SK-N-SH (cell line): ENCODE results near the gene PF4V1. TPM values are rescaled to one million over a fixed set of nuclear protein-coding genes. Genes with fewer than 3 reads are reported as not detected.

Source experiments
- CTCF ChIA-PET: fragments of 300-600, 350-600 bp; formaldehyde crosslinking; extraction: SDS; loops from one replicate; lab custom pipeline; 2021; lab: Yijun Ruan, JAX
- POLR2A ChIA-PET: fragments of 350-600 bp; sonication (Branson Sonifier 250); formaldehyde crosslinking; extraction: SDS; loops from one replicate; lab custom pipeline; 2020; ENCODE audit warnings: antibody characterized with exemption, inconsistent platforms; lab: Yijun Ruan, JAX
- DNase-seq: peaks from one replicate; pipeline ENCODE4 v3.0.0; 2012
- H2AFZ ChIP-seq: fragments of 200-600 bp; sonication (generic); 2 replicates; pipeline ENCODE4 v1.8.1; 2016; ENCODE audit warnings: antibody characterized with exemption, mild to moderate bottlenecking, low read depth
- H3F3A ChIP-seq: fragments of 200-600 bp; sonication (generic); replicated peaks from 2 replicates; pipeline ENCODE3; 2016; ENCODE audit warnings: antibody characterized with exemption, mild to moderate bottlenecking; ENCODE audit not compliant: insufficient read depth
- H3K27ac ChIP-seq, 2 experiments: fragments of 200-500 bp in 1 of 2; fragments of 200-600 bp in 1 of 2; sonication (Bioruptor generic) in 1 of 2; sonication (generic), shearing (Covaris generic) in 1 of 2; 2 replicates each; pipeline versions ENCODE4 v1.5.1 to v1.6.1; 2014 to 2016; ENCODE audit warnings: low read depth in 2 of 2, inconsistent platforms in 1 of 2, low read length in 1 of 2, mild to moderate bottlenecking in 1 of 2, mixed read lengths in 1 of 2
- H3K27me3 ChIP-seq: fragments of 200-600 bp; sonication (generic), shearing (Covaris generic); 2 replicates; pipeline ENCODE4 v1.6.1; 2016; ENCODE audit warnings: mixed run types; ENCODE audit not compliant: insufficient read depth
- H3K36me3 ChIP-seq, 2 experiments: fragments of 200-500 bp in 1 of 2; fragments of 200-600 bp in 1 of 2; sonication (Bioruptor generic) in 1 of 2; sonication (generic) in 1 of 2; replicated peaks in 1 of 2; 2 replicates each; pipeline versions ENCODE3 to v1.5.1; 2014 to 2016; ENCODE audit warnings: low read length in 1 of 2, mild to moderate bottlenecking in 1 of 2; ENCODE audit not compliant: insufficient read depth in 2 of 2, control insufficient read depth in 1 of 2
- H3K4me1 ChIP-seq, 2 experiments: fragments of 200-500 bp in 1 of 2; fragments of 200-600 bp in 1 of 2; sonication (Bioruptor generic) in 1 of 2; sonication (generic), shearing (Covaris generic) in 1 of 2; 2 replicates each; pipeline versions ENCODE4 v1.5.1 to v1.6.1; 2014 to 2016; ENCODE audit warnings: low read depth in 1 of 2, low read length in 1 of 2, mixed run types in 1 of 2; ENCODE audit not compliant: insufficient read depth in 2 of 2, control insufficient read depth in 1 of 2
- H3K4me2 ChIP-seq: fragments of 200-600 bp; sonication (generic), shearing (Covaris generic); 2 replicates; pipeline ENCODE4 v1.6.1; 2017; ENCODE audit warnings: mixed run types
- H3K4me3 ChIP-seq, 2 experiments: fragments of 200-500 bp in 1 of 2; fragments of 200-600 bp in 1 of 2; sonication (Bioruptor generic) in 1 of 2; sonication (generic), shearing (Covaris generic) in 1 of 2; 2 replicates each; pipeline versions ENCODE4 v1.5.1 to v1.8.1; 2014 to 2016; ENCODE audit warnings: low read depth in 2 of 2, inconsistent platforms in 1 of 2, low read length in 1 of 2, mild to moderate bottlenecking in 1 of 2, mixed read lengths in 1 of 2, moderate library complexity in 1 of 2
- H3K79me2 ChIP-seq: fragments of 200-600 bp; sonication (generic); 2 replicates; pipeline ENCODE4 v1.8.1; 2017; ENCODE audit warnings: mild to moderate bottlenecking; ENCODE audit not compliant: insufficient read depth
- H3K9ac ChIP-seq: fragments of 200-600 bp; sonication (generic); 2 replicates; pipeline ENCODE4 v1.6.1; 2017; ENCODE audit warnings: mixed run types
- H3K9me2 ChIP-seq: fragments of 200-600 bp; sonication (generic); 2 replicates; pipeline ENCODE4 v1.6.1; 2017; ENCODE audit warnings: mixed run types
- H3K9me3 ChIP-seq: fragments of 200-600 bp; sonication (generic); 2 replicates; pipeline ENCODE4 v1.6.1; 2017; ENCODE audit warnings: mixed run types, mild to moderate bottlenecking, moderate library complexity
- H4K20me1 ChIP-seq: fragments of 200-600 bp; sonication (generic); 2 replicates; pipeline ENCODE4 v1.6.1; 2017; ENCODE audit warnings: mild to moderate bottlenecking, mixed run types; ENCODE audit not compliant: insufficient read depth
- CHD2 ChIP-seq: fragments of 150-350 bp; IDR thresholded peaks from 2 replicates; pipeline ENCODE4 v1.6.1; 2018; ENCODE audit warnings: low read length; ENCODE audit not compliant: partially characterized antibody
- CTCF ChIP-seq: fragments of 200-600 bp; sonication (generic); IDR thresholded peaks from 2 replicates; pipeline ENCODE4 v1.6.1; 2017; ENCODE audit warnings: antibody characterized with exemption, mild to moderate bottlenecking, moderate library complexity
- ELF1 ChIP-seq: IDR thresholded peaks from 2 replicates; pipeline ENCODE4 v1.4.0; 2012
- EP300 ChIP-seq, 2 experiments: IDR thresholded peaks; 2 replicates each; pipeline versions ENCODE4 v1.4.0 to v1.6.1; 2012; ENCODE audit warnings: borderline replicate concordance in 1 of 2, low read depth in 1 of 2, low read length in 1 of 2
- FOXJ3 ChIP-seq: sonication (generic); formaldehyde crosslinking; IDR thresholded peaks from 2 replicates; pipeline ENCODE4 v1.5.1; 2020; ENCODE audit warnings: mild to moderate bottlenecking, missing genetic modification reagents
- FOXM1 ChIP-seq: IDR thresholded peaks from 2 replicates; pipeline ENCODE4 v1.4.0; 2012; ENCODE audit warnings: low read depth, mild to moderate bottlenecking
- MXI1 ChIP-seq: IDR thresholded peaks from 2 replicates; pipeline ENCODE4 v1.6.1; 2012; ENCODE audit warnings: mild to moderate bottlenecking, low read depth, low read length, improper control_type of control experiment
- NFIC ChIP-seq: IDR thresholded peaks from 2 replicates; pipeline ENCODE4 v1.4.0; 2012; ENCODE audit warnings: borderline replicate concordance
- RCOR1 ChIP-seq: fragments of 150-350 bp; IDR thresholded peaks from 2 replicates; pipeline ENCODE4 v1.6.1; 2017; ENCODE audit warnings: antibody characterized with exemption, low read length
- REST ChIP-seq: IDR thresholded peaks from 2 replicates; pipeline ENCODE4 v1.6.1; 2012; ENCODE audit warnings: mild to moderate bottlenecking, low read depth, low read length, moderate library complexity
- SMC3 ChIP-seq: IDR thresholded peaks from 2 replicates; pipeline ENCODE4 v1.6.1; 2012; ENCODE audit warnings: low read depth, low read length, improper control_type of control experiment
- TEAD4 ChIP-seq: IDR thresholded peaks from 2 replicates; pipeline ENCODE4 v1.4.0; 2012; ENCODE audit warnings: mild to moderate bottlenecking, borderline replicate concordance; ENCODE audit not compliant: insufficient read depth
- YY1 ChIP-seq: IDR thresholded peaks from 2 replicates; pipeline ENCODE4 v1.4.0; 2012; ENCODE audit warnings: low read depth, mild to moderate bottlenecking
- polyA plus RNA-seq, 3 experiments: library from polyadenylated mRNA; depleted of rRNA; stranded (reverse); fragments of >200 nt; gene quantifications; 2 replicates each; pipeline ENCODE4 v1.2.3, GENCODE V29; 2012
- TF ChIP-seq, protein P1 (sequence below): fragments of 150-350 bp; IDR thresholded peaks from 2 replicates; pipeline ENCODE4 v1.6.1; 2016; ENCODE audit warnings: mild to moderate bottlenecking, low read depth, low read length
- TF ChIP-seq, protein P2 (sequence below): IDR thresholded peaks from 2 replicates; pipeline ENCODE4 v1.4.0; 2012; ENCODE audit warnings: low read depth, borderline replicate concordance
- TF ChIP-seq, protein P3 (sequence below): fragments of 150-350 bp; IDR thresholded peaks from 2 replicates; pipeline ENCODE4 v1.6.1; 2017; ENCODE audit warnings: antibody characterized with exemption, low read length, low read depth, borderline replicate concordance

PF4V1 gene
- polyA plus RNA-seq, 1 of the 3 experiments (the other 2 are of a cell fraction) = not detected

DNA sequence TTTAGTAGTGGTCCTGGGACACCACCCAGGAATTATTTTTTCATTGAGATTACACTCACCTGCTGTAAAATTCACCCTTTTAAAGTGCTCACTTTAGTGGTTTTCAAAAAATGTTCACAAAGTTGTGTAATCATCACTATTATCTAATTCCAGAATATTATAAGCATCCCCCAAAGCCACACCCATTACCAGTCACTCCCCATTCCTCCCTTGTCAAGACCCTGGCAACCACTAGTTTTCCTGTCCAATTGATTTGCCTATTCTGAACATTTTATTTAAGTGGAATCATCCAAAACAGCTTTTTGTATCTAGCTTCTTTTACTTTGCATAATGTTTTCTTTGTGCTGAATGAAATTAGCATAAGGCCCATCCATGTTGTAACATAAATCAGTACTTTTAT lies 29.3 kb upstream of the PF4V1 start:
- TF ChIP-seq MXI1 (no peak), RCOR1 (no peak), CHD2 (no peak), FOXJ3 (CRISPR knock-in tag) (no peak), CTCF (no peak), NFIC (no peak), EP300 (IDR thresholded peaks at IDR 0.05; ENCODE audit: borderline replicate concordance in 1 of 2, low read depth in 1 of 2, low read length in 1 of 2) (no peak), SMC3 (no peak), ELF1 (no peak), FOXM1 (no peak), YY1 (no peak), TEAD4 (no peak), REST (no peak)
- TF ChIP-seq, protein P1, sequence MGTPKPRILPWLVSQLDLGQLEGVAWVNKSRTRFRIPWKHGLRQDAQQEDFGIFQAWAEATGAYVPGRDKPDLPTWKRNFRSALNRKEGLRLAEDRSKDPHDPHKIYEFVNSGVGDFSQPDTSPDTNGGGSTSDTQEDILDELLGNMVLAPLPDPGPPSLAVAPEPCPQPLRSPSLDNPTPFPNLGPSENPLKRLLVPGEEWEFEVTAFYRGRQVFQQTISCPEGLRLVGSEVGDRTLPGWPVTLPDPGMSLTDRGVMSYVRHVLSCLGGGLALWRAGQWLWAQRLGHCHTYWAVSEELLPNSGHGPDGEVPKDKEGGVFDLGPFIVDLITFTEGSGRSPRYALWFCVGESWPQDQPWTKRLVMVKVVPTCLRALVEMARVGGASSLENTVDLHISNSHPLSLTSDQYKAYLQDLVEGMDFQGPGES = no peak
- TF ChIP-seq, protein P2, sequence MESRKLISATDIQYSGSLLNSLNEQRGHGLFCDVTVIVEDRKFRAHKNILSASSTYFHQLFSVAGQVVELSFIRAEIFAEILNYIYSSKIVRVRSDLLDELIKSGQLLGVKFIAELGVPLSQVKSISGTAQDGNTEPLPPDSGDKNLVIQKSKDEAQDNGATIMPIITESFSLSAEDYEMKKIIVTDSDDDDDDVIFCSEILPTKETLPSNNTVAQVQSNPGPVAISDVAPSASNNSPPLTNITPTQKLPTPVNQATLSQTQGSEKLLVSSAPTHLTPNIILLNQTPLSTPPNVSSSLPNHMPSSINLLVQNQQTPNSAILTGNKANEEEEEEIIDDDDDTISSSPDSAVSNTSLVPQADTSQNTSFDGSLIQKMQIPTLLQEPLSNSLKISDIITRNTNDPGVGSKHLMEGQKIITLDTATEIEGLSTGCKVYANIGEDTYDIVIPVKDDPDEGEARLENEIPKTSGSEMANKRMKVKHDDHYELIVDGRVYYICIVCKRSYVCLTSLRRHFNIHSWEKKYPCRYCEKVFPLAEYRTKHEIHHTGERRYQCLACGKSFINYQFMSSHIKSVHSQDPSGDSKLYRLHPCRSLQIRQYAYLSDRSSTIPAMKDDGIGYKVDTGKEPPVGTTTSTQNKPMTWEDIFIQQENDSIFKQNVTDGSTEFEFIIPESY = no peak
- TF ChIP-seq, protein P3, sequence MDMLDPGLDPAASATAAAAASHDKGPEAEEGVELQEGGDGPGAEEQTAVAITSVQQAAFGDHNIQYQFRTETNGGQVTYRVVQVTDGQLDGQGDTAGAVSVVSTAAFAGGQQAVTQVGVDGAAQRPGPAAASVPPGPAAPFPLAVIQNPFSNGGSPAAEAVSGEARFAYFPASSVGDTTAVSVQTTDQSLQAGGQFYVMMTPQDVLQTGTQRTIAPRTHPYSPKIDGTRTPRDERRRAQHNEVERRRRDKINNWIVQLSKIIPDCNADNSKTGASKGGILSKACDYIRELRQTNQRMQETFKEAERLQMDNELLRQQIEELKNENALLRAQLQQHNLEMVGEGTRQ = no peak
- H3K36me3 ChIP-seq = no peaks in the 10 kb centered on the region
- no peaks in the 10 kb centered on the region for H3K9me2 ChIP-seq
- H3K4me2 ChIP-seq = no peak overlapping the region
- POLR2A ChIA-PET = no interaction called here
- no peak overlapping the region for H3K27ac ChIP-seq
- no peak overlapping the region for H3K9ac ChIP-seq
- no peaks in the 10 kb centered on the region for H3K27me3 ChIP-seq
- H3K79me2 ChIP-seq = no peaks in the 10 kb centered on the region
- CTCF ChIA-PET = no interaction called here
- no peak for DNase-seq
- no peak overlapping the region for H3K4me3 ChIP-seq
- no peak overlapping the region for H2AFZ ChIP-seq
- no peaks in the 10 kb centered on the region for H3F3A ChIP-seq
- H3K4me1 ChIP-seq = 0 out of 4 replicates have a peak, but pooled peaks cover 0 to 4% of the 10 kb centered on the region in 2 experiments
- no peaks in the 10 kb centered on the region for H4K20me1 ChIP-seq
- H3K9me3 ChIP-seq = no peaks in the 10 kb centered on the region
